Measurements from ENCODE around the gene CYP46A1.

CYP46A1 gene

DNA sequence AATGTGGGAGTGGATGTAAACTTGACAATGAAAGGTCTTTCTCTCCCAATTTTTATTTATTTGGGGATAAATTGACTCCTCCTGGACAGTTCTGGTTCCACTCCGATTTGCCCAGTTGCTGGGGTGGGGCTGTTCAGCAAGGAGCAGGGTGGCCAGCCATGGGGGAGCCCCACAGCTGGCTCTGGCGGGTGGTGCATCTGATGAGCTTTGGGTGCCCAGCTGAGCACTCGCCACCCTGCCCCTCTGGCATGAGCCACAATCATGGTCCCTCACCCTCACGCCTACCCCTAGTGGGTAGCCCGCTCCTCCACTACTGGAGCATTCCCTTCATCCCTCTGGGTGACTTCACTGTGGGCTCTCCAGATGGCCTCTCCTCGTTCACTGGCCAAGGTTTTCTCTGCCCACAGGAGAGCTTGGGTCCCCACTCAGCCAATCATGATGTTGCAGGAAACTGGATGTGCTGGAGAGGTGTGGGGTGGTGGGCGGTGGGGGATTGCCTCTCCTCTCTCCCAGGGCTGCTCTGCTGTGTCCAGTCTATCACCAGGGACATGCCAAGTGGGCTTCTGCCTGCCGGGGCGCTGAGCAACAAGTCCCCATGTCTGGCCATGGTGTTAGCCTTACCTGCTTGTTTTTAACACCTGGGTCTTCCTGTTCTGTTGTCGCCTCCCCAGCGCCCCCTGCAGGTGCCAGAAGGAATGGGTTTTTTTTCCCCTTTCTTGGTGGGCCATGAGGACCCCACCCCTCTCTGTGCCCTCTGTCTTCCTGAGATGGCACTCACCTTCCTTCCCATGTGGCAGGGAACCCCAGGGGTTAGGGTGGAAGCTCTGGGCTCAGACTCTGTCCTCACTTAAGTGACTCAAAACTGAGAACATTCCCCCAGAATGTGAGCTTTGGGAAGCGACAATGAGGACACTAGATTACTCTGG, 3.4 kb downstream of the CYP46A1 start:
- DNase-seq (ENCODE audit: low read depth, low spot score) = no peak

DNA sequence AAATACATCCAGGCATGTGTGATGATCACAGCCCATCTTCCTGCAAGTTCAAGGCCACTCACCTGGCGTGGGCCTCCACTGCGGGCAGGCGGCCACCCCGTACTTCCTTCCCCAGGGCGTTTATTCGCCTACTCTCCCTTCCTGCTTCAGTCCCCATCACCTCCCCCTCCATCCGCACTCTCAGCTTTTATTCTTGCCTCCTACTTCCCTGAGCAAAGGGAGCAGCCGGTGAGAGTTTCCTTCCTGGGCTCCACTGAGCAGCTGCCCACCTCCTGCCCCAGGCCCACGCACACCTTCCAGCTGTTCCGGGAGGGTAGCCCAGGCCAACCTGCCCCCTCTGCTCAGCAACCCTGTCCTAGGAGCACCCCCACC, 4.1 kb downstream of the CYP46A1 start:
- no peak for DNase-seq (ENCODE audit: low read depth, low spot score)

GRCh38 chr14:99688629-99689028, 4.5 kb downstream of the CYP46A1 start:
- no peak for DNase-seq (ENCODE audit: low read depth, low spot score)

DNA sequence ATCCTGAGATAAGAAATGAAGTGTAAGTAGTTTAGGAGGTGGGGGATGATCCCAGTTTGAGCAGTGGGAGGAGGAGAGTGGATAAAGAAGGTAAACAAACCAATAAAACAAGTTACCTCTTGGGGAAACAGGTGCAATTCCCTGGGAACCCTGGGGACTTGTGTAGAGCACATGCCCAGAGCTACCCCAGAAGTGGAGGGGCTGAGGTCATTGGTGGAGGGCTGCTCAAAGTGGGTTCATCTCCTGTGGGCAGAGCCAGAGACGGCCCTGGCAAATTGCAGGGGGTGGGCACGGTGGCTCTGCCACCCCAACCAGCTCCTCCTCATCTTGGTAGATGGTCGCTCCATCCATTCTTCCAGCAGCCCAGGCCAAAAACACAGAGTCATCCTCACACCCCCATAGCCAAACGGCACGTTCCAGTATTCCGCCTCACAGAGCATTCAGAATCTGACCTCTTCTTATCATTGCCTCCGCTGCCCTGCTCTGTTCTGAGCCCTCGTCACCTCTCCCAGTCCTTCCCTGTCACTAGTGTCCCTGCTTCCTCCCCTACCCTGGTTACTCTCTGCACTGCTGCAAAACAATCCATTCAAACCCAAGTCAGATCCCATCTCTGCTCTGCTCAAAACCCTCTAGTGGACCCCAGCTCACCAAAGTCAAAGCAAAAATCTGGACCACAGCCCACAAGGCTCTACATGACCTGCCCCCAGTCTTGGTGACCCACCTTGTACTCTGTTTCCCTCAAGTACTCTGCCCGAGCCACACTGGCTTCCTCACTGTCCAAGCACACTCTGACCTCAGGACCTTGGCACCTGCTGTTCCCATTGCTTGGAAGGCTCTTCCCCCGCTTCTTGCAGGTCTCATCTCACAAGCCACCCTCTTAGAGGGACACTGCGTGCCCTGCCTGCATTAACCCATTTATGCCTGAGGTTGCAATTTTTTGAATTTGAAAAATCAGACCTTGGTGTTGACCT, 5.5 kb downstream of the CYP46A1 start:
- no peak for DNase-seq (ENCODE audit: low read depth, low spot score)

DNA sequence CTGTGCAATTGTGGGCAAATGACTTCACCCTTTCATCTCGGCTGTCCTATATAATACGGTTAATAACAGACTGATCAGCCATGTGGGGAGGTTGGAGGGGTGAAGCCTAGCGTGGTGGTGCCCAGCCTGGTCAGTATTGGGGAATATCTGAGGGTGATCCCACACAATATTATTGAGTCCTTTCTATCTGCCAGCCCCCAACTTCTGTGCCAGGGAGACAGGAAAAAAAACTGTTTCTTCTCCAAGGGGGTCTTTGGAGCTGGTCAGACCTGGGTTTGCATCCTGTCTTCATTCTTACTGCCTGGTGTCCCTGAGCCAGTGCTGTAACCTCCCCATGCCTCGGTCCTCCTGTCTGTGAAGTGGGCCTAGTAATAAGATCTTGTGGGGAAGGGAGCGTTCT, 6.5 kb downstream of the CYP46A1 start:
- DNase-seq (ENCODE audit: low read depth, low spot score) = no peak

GRCh38 chr14:99691111-99691885, 7.2 kb downstream of the CYP46A1 start:
- DNase-seq (ENCODE audit: low read depth, low spot score) = no peak

GRCh38 chr14:99693918-99694317, 9.8 kb downstream of the CYP46A1 start:
- DNase-seq (ENCODE audit: low read depth, low spot score) = no peak

DNA sequence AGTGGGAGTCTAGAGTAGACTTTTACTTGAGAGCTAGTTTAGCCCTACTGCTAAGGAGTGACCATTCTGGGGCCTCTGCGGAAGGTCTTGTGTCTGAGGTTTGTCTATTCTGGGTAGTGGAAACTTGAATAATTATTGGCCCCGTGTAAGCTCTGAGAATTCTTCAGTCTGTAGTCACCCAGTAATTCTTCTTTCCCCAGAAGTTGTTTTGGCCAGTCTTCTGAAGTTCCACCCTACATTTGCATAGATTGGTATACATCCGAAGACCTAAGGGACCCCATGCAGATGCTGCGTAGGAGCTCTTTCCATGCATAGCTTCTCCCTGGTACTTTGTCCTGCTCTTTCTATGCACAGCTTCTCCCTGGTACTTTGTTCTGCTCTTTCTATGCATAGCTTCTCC, 12.8 kb downstream of the CYP46A1 start:
- DNase-seq (ENCODE audit: low read depth, low spot score) = no peak

DNA sequence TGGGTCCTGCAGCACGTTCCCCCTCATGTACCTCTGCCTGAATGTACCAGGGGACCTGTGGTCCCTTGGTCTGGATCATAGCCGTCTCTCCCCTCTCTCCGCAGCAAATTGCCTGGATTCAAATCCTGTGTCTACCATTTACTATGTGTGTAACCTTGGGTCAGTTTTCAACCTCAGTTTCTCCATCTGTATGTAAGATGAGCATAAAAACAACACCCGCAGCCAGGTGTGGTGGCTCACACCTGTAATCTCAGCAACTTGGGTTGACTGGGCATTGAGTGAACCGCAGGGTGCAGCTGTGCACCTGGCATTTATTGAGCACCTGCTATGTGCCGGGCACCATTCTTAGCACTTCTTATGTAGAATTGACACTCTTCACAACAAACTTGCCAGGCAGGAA, 14.1 kb downstream of the CYP46A1 start:
- DNase-seq (ENCODE audit: low read depth, low spot score) = no peak

- no peak for DNase-seq (ENCODE audit: low read depth, low spot score)
These were observed 14.5 kb downstream of the CYP46A1 start for GRCh38 chr14:99698642-99699041.

- no peak for DNase-seq (ENCODE audit: low read depth, low spot score)
These were observed 15.1 kb downstream of the CYP46A1 start for GRCh38 chr14:99699085-99699760.

DNA sequence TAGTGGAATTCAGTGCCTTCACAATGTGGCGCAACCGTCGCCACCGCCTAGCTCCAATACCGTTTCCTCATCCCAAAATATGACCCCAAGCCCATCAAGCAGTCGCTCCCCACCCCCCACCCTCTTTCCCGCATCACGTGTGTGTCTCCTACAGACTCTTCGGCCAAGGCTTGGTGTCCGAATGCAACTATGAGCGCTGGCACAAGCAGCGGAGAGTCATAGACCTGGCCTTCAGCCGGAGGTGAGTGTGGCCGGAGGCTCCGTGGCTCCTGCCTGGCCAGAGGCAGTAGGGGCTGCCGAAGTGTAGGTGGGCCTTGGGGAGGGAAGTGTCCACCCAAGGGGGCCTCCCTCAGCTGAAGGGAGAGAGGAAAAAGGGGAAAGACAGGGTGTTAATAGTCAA, 15.8 kb downstream of the CYP46A1 start:
- DNase-seq (ENCODE audit: low read depth, low spot score) = no peak

GRCh38 chr14:99700379-99700778, 16.3 kb downstream of the CYP46A1 start:
- no peak for DNase-seq (ENCODE audit: low read depth, low spot score)

DNA sequence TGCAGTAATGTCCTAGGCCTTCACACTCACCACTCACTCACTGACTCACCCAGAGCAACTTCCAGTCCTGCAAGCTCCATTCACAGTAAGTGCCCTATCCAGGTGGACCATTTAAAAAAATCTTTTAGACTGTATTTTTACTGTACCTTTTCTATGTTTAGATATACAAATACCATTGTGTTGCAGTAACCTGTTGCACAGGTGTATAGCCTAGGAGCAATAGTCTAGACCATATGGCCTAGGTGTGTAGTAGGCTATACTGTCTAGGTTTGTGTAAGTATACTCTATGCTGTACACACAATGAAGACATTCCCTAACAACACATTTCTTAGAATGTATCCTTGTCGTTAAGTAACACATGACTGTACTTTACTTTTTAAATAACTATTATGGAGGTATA, 17.2 kb downstream of the CYP46A1 start:
- no peak for DNase-seq (ENCODE audit: low read depth, low spot score)

DNA sequence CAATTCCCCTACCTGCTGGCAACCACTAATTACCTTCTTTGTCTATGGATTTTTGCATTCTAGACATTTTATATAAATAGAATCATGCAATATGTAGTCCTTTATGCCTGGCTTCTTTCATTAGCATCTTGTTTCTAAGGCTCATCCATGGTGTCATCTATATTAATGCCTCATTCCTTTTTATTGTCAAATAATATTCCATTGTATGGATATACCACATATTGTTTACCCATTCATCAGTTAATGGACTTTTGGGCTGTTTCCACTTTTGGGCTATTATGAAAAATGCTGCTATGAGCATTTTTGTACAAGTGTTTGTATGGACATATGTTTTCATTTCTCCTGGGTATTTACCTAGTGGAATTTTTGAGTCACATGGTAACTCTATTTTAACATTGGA, 18.0 kb downstream of the CYP46A1 start:
- no peak for DNase-seq (ENCODE audit: low read depth, low spot score)

- no peak for DNase-seq (ENCODE audit: low read depth, low spot score)
These were observed 19.3 kb downstream of the CYP46A1 start for GRCh38 chr14:99703381-99703780.

- DNase-seq (ENCODE audit: low read depth, low spot score) = no peak
These were observed 19.9 kb downstream of the CYP46A1 start for GRCh38 chr14:99704037-99704436.

DNA sequence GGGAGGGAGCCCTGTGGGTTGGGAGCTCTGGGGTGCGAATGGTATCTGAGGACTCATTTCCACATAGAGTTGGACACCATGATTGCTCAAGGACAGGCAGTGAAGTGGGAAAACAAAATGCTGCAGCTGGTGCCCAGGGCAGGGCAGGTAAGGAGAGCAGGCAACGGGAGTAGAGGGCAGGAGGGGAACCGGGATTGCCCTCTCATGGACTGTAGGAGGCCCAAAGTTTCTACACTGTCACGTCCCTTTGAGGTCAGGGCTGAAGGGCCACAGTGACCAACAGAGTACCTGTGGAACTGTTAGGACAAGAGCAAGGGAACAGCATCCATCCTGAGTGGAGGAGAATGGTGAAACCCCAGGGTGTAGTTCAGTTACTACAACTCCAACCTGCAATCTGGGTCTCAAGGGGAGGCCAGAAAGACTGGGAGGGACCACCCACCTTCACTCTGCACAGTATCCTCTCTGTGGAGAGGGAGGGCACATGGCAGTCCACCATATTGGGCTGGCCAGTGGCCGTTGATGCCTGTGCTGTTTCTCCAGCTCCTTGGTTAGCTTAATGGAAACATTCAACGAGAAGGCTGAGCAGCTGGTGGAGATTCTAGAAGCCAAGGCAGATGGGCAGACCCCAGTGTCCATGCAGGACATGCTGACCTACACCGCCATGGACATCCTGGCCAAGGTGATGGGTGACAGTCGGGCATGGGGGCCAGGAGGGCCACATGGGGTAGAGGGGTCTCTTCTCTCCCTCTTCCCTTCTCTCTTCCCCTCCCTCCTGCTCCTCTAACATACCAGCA, 22.2 kb downstream of the CYP46A1 start:
- DNase-seq (ENCODE audit: low read depth, low spot score) = no peak

GRCh38 chr14:99707420-99707819, 23.3 kb downstream of the CYP46A1 start:
- no peak for DNase-seq (ENCODE audit: low read depth, low spot score)

- DNase-seq (ENCODE audit: low read depth, low spot score) = no peak
These were observed 23.8 kb downstream of the CYP46A1 start for GRCh38 chr14:99707921-99708320.
